Stimulated activated CD8-positive, alpha-beta memory T cell treated with anti-CD3 and anti-CD28 coated beads, Interleukin-7, amount 100 ng/mL, for 1 hour (primary cell): ENCODE data around the gene EPN2.
"Not testable (repeated sequence)": the region's sequence is repeated elsewhere in the genome, so short reads cannot be mapped to it uniquely, and the experiment has no call there.

Experiments used
- DNase-seq, 2 donors: peaks; one replicate each; pipeline ENCODE4 v3.0.0-alpha.2; 2020; ENCODE audit warnings: low read depth in 2 of 2

Gene EPN2

GRCh38 chr17:19237139-19237388 is at the start of gene EPN2:
TSS of gene EPN2 (plus strand) at chr17:19237366. CDS start at chr17:19283120, 45,754 bp downstream.
- DNase-seq, result peak; percentile 27 to 46

- DNase-seq, result not testable (repeated sequence)
Measured at GRCh38 chr17:19187883-19188869, 49.0 kb upstream of the EPN2 start.

- not testable (repeated sequence) for DNase-seq
Measured at GRCh38 chr17:19188870-19189708, 48.1 kb upstream of the EPN2 start.

GRCh38 chr17:19189781-19190405 is 47.3 kb upstream of the EPN2 start:
- DNase-seq, result not testable (repeated sequence)

- DNase-seq, result not testable (repeated sequence)
Measured at GRCh38 chr17:19196382-19197204, 40.6 kb upstream of the EPN2 start.

- not testable (repeated sequence) for DNase-seq
Measured at GRCh38 chr17:19202448-19202847, 34.7 kb upstream of the EPN2 start.

GRCh38 chr17:19203429-19203828 is 33.7 kb upstream of the EPN2 start:
- DNase-seq, result not testable (repeated sequence)

GRCh38 chr17:19215074-19215860 is 21.9 kb upstream of the EPN2 start:
- not testable (repeated sequence) for DNase-seq

- not testable (repeated sequence) for DNase-seq
Measured at GRCh38 chr17:19216148-19216926, 20.8 kb upstream of the EPN2 start.

GRCh38 chr17:19218914-19219313 is 18.3 kb upstream of the EPN2 start:
- DNase-seq, result not testable (repeated sequence)

GRCh38 chr17:19219384-19219783 is 17.8 kb upstream of the EPN2 start:
- DNase-seq, result not testable (repeated sequence)

GRCh38 chr17:19220195-19220594 is 17.0 kb upstream of the EPN2 start:
- not testable (repeated sequence) for DNase-seq

GRCh38 chr17:19226610-19227588 is 10.3 kb upstream of the EPN2 start:
- not testable (repeated sequence) for DNase-seq

GRCh38 chr17:19234676-19235075 is 2.5 kb upstream of the EPN2 start:
- not testable (repeated sequence) for DNase-seq

- DNase-seq, result not testable (repeated sequence)
Measured at GRCh38 chr17:19236351-19237138, 621 bp upstream of the EPN2 start.

- no peak for DNase-seq
Measured at GRCh38 chr17:19237389-19238166, 412 bp downstream of the EPN2 start.

- DNase-seq, result no peak
Measured at GRCh38 chr17:19238167-19238505, 970 bp downstream of the EPN2 start.
